ENCODE results near the gene NCLN.

DNA sequence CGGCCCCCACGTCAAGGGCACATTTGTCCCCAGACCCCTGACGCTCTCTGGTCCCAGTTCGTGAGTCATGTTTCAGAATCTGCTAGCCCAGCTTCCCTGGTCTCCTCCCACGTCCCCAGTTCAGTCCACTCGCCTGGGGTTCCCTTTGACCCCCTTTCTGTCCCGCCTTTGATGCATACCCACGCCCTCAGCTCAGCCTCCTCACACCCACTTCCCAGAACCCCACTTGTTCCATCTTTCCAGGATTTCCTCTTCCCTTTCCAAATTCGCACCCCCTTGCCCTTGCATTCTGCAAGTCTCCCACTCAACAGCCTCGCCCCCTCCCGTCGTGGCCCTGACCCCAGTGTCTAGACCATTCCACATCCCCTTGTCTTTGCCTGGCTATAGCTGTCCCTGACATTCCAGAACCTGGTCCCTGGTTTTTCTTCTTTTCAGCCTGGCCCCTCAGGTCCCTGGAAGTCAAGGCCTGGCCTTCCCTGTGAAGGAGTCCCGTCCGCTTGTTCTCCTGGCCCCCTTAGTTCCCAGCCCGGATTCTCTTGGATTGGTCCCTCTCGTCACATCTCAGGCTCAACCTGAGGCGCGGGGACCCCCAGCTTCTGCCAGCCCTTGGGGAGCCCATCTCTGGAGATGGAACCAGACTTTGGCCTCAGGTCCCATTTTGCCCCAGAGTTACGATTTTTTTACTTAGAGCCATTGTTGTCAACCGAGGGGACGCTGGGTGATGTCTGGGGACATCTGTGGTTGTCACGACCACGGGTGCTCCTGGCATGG is 1.3 kb downstream of the NCLN start:
- TF ChIP-seq POLR2AphosphoS5 (IDR thresholded peaks at IDR 0.05) (no peak), CTCF (IDR thresholded peaks at IDR 0.05) (no peak), POLR2A (IDR thresholded peaks at IDR 0.05) (no peak)

Data from prostate gland (tissue), 2 donors.